ENCODE data around the gene CALN1.

Gene CALN1

DNA sequence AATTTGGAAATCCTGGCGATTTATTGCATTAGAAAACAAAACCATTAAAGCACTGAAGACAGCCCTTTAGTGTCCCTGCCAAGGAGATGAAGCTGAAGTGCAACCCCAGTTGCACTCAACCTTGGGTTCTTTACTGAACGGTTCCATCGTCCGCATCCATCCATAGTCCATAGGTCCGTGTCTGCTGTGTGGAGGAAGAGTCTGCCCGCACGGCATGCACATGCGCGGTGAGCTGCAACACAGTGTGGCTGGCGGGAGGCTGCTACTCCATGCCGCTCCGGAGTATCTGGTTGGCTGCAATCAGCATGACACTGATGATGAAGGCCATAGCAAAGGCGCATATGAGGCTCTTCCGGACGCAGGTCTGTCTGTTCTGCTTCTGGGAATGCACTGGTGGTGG lies 624.6 kb downstream of the CALN1 start:
- no peak overlapping the region for H2AFZ ChIP-seq (ENCODE audit: low read depth, low read length)
- H3K4me2 ChIP-seq (ENCODE audit: low read length): no peak overlapping the region
- peaks cover 4% of the 10 kb centered on the region for H3K9me3 ChIP-seq (ENCODE audit: insufficient read depth, low read length)
- no peak overlapping the region for H3K9ac ChIP-seq (ENCODE audit: low read length)
- no peaks in the 10 kb centered on the region for H3K27me3 ChIP-seq (ENCODE audit: low read depth, low read length)
- no peak overlapping the region for H3K4me3 ChIP-seq (ENCODE audit: low read length)
- H3K27ac ChIP-seq (ENCODE audit: low read length): no peak overlapping the region
- no peaks in the 10 kb centered on the region for H3K4me1 ChIP-seq (ENCODE audit: low read length)
- no peaks in the 10 kb centered on the region for H3K79me2 ChIP-seq (ENCODE audit: low read length)
- TF ChIP-seq, protein P1, sequence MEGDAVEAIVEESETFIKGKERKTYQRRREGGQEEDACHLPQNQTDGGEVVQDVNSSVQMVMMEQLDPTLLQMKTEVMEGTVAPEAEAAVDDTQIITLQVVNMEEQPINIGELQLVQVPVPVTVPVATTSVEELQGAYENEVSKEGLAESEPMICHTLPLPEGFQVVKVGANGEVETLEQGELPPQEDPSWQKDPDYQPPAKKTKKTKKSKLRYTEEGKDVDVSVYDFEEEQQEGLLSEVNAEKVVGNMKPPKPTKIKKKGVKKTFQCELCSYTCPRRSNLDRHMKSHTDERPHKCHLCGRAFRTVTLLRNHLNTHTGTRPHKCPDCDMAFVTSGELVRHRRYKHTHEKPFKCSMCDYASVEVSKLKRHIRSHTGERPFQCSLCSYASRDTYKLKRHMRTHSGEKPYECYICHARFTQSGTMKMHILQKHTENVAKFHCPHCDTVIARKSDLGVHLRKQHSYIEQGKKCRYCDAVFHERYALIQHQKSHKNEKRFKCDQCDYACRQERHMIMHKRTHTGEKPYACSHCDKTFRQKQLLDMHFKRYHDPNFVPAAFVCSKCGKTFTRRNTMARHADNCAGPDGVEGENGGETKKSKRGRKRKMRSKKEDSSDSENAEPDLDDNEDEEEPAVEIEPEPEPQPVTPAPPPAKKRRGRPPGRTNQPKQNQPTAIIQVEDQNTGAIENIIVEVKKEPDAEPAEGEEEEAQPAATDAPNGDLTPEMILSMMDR (IDR thresholded peaks at IDR 0.05; ENCODE audit: low read depth, low read length): no peak
- TF ChIP-seq EZH2phosphoT487 (IDR thresholded peaks at IDR 0.05; ENCODE audit: low read depth): no peak
- H4K20me1 ChIP-seq (ENCODE audit: insufficient read depth, low read length): no peaks in the 10 kb centered on the region
- no peaks in the 10 kb centered on the region for H3K36me3 ChIP-seq (replicated peaks; ENCODE audit: low read depth, low read length)

DNA sequence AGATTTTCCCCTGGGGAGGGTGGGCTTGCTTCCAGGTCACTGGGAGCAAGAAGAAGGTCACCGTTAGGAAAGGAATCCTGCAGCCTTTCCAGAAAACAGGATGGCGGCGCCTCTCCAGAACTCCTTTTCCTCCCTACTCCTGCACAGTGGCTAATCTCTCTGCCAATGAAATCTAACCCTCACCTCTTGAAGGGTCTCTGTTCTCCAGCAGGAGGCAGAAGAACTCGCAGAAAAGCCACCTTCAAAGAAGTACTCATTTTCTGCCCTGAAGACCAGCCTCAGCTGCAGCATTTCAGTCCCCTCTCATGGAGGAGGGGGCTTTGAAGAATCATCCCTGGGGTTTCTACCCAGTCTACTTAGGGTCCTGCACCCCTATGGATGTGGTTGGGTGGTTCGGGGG lies 626.9 kb downstream of the CALN1 start:
- H3K9ac ChIP-seq (ENCODE audit: low read length): no peak overlapping the region
- no peaks in the 10 kb centered on the region for H3K27me3 ChIP-seq (ENCODE audit: low read depth, low read length)
- no peaks in the 10 kb centered on the region for H4K20me1 ChIP-seq (ENCODE audit: insufficient read depth, low read length)
- H3K79me2 ChIP-seq (ENCODE audit: low read length): no peaks in the 10 kb centered on the region
- no peaks in the 10 kb centered on the region for H3K36me3 ChIP-seq (replicated peaks; ENCODE audit: low read depth, low read length)
- no peak overlapping the region for H3K27ac ChIP-seq (ENCODE audit: low read length)
- no peak overlapping the region for H3K4me2 ChIP-seq (ENCODE audit: low read length)
- H3K9me3 ChIP-seq (ENCODE audit: insufficient read depth, low read length): peaks cover 4% of the 10 kb centered on the region
- H3K4me1 ChIP-seq (ENCODE audit: low read length): no peaks in the 10 kb centered on the region
- no peak overlapping the region for H3K4me3 ChIP-seq (ENCODE audit: low read length)
- TF ChIP-seq EZH2phosphoT487 (IDR thresholded peaks at IDR 0.05; ENCODE audit: low read depth): no peak
- TF ChIP-seq, protein P1 (IDR thresholded peaks at IDR 0.05; ENCODE audit: low read depth, low read length): no peak
- no peak overlapping the region for H2AFZ ChIP-seq (ENCODE audit: low read depth, low read length)

DNA sequence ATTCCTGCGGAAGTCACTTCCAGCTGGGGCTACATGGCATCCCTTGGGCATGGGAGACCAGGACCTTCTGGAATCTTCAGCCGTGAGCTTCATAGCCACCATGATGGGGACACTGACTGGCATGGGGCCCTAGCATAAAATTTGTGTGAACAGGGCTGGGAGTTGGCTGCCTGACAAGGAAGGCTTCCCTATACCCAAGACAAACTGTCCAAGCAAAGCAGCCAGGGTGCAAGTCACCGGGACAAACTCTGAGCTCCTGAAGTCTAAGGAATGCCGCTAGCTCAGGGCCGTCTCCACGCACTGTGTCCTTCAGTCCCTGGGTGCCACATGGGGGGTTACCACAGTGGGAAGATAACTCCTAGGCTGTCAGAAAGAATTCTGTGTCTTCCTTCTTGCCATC lies 627.4 kb downstream of the CALN1 start:
- no peaks in the 10 kb centered on the region for H3K27me3 ChIP-seq (ENCODE audit: low read depth, low read length)

DNA sequence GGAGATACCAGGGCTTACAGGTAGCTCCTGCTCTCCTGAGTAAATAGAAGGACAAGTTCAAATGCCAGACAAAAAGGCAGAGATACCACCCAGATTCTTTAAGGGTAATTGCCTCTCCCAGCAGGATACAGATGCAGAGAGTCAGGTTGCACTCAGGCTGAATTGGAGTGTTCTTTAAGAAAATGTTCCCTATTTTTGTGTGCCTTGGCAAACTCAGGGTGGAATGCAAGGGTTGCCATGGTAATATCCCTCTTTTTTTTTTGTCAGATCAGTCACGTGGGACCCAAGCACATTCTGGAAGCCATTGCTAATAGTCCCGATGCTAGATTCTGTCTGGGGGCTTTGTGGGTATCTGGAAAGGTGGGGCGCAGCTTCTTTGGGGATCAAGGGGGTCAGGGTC lies 628.0 kb downstream of the CALN1 start:
- Histone ChIP-seq H3K4me3 (ENCODE audit: low read length) (no peak overlapping the region), H3K4me1 (ENCODE audit: low read length) (no peaks in the 10 kb centered on the region), H3K9me3 (ENCODE audit: insufficient read depth, low read length) (peaks cover 4% of the 10 kb centered on the region), H2AFZ (ENCODE audit: low read depth, low read length) (no peak overlapping the region), H3K79me2 (ENCODE audit: low read length) (no peaks in the 10 kb centered on the region), H3K9ac (ENCODE audit: low read length) (no peak overlapping the region), H3K4me2 (ENCODE audit: low read length) (no peak overlapping the region), H3K36me3 (replicated peaks; ENCODE audit: low read depth, low read length) (no peaks in the 10 kb centered on the region), H3K27ac (ENCODE audit: low read length) (no peak overlapping the region), H4K20me1 (ENCODE audit: insufficient read depth, low read length) (no peaks in the 10 kb centered on the region), H3K27me3 (ENCODE audit: low read depth, low read length) (no peaks in the 10 kb centered on the region)
- TF ChIP-seq, protein P1 (IDR thresholded peaks at IDR 0.05; ENCODE audit: low read depth, low read length): no peak
- TF ChIP-seq EZH2phosphoT487 (IDR thresholded peaks at IDR 0.05; ENCODE audit: low read depth): no peak

More for the DNA sequence above, 627.4 kb downstream of the CALN1 start:
- H3K36me3 ChIP-seq (replicated peaks; ENCODE audit: low read depth, low read length): no peaks in the 10 kb centered on the region
- no peak overlapping the region for H3K4me3 ChIP-seq (ENCODE audit: low read length)
- no peak overlapping the region for H3K9ac ChIP-seq (ENCODE audit: low read length)
- no peaks in the 10 kb centered on the region for H3K4me1 ChIP-seq (ENCODE audit: low read length)
- H3K27ac ChIP-seq (ENCODE audit: low read length): no peak overlapping the region
- TF ChIP-seq, protein P1 (IDR thresholded peaks at IDR 0.05; ENCODE audit: low read depth, low read length): no peak
- no peak for TF ChIP-seq EZH2phosphoT487 (IDR thresholded peaks at IDR 0.05; ENCODE audit: low read depth)
- H3K9me3 ChIP-seq (ENCODE audit: insufficient read depth, low read length): peaks cover 4% of the 10 kb centered on the region
- no peak overlapping the region for H3K4me2 ChIP-seq (ENCODE audit: low read length)
- no peak overlapping the region for H2AFZ ChIP-seq (ENCODE audit: low read depth, low read length)
- no peaks in the 10 kb centered on the region for H4K20me1 ChIP-seq (ENCODE audit: insufficient read depth, low read length)
- H3K79me2 ChIP-seq (ENCODE audit: low read length): no peaks in the 10 kb centered on the region
